Panc1 (cell line): ENCODE data around the gene SCYL1.

Source experiments
- CTCF ChIP-seq: fragments of 450-650 bp; IDR thresholded peaks from 2 replicates; pipeline ENCODE4 v1.5.1; 2017; ENCODE audit warnings: mild to moderate bottlenecking
- POLR2AphosphoS5 ChIP-seq: IDR thresholded peaks from 2 replicates; pipeline ENCODE4 v1.6.1; 2012; ENCODE audit warnings: mild to moderate bottlenecking, low read depth, low read length, moderate library complexity

- no peak for TF ChIP-seq CTCF
- TF ChIP-seq POLR2AphosphoS5 = no peak
Measured at GRCh38 chr11:65554057-65554818, 29.4 kb downstream of the SCYL1 start.
